Measurements from ENCODE around the gene BIRC6.
"Not testable (repeated sequence)": the region's sequence is repeated elsewhere in the genome, so short reads cannot be mapped to it uniquely, and the experiment has no call there.

BIRC6 gene

DNA sequence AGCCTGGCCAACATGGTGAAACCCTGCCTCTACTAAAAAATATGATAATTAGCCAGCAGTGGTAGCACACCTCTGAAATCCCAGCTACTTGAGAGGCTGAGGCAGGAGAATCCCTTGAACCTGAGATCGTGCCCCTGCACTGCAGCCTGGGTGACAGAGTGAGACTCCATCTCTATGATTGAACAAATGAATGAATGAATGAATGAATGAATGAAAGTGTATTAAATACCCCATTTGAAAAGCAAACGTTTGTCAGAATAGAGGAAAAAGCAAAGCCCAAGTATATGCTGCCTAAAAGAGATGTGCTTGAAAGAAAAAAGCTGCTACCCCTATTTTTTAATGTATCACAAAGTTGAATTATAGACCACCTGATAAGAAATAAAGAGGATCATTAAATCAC, 181.9 kb downstream of the BIRC6 start:
- TF ChIP-seq, protein P1, sequence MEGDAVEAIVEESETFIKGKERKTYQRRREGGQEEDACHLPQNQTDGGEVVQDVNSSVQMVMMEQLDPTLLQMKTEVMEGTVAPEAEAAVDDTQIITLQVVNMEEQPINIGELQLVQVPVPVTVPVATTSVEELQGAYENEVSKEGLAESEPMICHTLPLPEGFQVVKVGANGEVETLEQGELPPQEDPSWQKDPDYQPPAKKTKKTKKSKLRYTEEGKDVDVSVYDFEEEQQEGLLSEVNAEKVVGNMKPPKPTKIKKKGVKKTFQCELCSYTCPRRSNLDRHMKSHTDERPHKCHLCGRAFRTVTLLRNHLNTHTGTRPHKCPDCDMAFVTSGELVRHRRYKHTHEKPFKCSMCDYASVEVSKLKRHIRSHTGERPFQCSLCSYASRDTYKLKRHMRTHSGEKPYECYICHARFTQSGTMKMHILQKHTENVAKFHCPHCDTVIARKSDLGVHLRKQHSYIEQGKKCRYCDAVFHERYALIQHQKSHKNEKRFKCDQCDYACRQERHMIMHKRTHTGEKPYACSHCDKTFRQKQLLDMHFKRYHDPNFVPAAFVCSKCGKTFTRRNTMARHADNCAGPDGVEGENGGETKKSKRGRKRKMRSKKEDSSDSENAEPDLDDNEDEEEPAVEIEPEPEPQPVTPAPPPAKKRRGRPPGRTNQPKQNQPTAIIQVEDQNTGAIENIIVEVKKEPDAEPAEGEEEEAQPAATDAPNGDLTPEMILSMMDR (conservative IDR thresholded peaks at IDR 0.05; ENCODE audit: low read depth, low read length), result no peak
- H3K79me2 ChIP-seq (ENCODE audit: insufficient read depth, low read depth), result no peaks in the 10 kb centered on the region; the same call in 1 of the 2 replicates
- H3K27me3 ChIP-seq (ENCODE audit: insufficient read depth, low read depth), result no peaks in the 10 kb centered on the region

DNA sequence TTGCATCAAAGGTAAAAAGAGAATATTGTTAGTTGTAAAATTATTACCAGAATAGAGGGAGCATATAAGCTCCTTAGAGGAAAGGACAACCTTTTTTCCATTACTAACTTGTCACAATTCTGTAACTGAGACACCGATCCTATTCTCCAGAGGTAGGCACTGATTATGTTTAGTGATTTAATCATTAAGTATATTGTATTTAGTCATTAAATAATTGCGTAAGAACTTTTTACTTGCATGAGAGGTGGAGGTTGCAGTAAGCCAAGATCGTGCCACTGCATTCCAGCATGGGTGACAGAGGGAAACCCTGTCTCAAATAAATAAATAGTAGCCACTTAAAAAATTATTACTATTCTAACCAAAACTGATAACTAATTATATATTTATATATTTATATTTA, 195.7 kb downstream of the BIRC6 start:
- not testable (repeated sequence) for H3K79me2 ChIP-seq (ENCODE audit: insufficient read depth, low read depth)

More for the DNA sequence above, 181.9 kb downstream of the BIRC6 start:
- no peak overlapping the region for H3K4me2 ChIP-seq
- no peaks in the 10 kb centered on the region for H3K4me1 ChIP-seq (ENCODE audit: low read depth, poor library complexity, severe bottlenecking)
- no peak overlapping the region for H3K9ac ChIP-seq
- no peak overlapping the region for H3K27ac ChIP-seq
- H4K20me1 ChIP-seq (ENCODE audit: insufficient read depth), result no peaks in the 10 kb centered on the region
- H3K36me3 ChIP-seq (ENCODE audit: insufficient read depth), result no peaks in the 10 kb centered on the region
- no peak overlapping the region for H2AFZ ChIP-seq (ENCODE audit: low read depth)
- H3K4me3 ChIP-seq (IDR thresholded peaks at IDR 0.05; ENCODE audit: insufficient read depth, low read depth, low read length), result no peak overlapping the region

DNA sequence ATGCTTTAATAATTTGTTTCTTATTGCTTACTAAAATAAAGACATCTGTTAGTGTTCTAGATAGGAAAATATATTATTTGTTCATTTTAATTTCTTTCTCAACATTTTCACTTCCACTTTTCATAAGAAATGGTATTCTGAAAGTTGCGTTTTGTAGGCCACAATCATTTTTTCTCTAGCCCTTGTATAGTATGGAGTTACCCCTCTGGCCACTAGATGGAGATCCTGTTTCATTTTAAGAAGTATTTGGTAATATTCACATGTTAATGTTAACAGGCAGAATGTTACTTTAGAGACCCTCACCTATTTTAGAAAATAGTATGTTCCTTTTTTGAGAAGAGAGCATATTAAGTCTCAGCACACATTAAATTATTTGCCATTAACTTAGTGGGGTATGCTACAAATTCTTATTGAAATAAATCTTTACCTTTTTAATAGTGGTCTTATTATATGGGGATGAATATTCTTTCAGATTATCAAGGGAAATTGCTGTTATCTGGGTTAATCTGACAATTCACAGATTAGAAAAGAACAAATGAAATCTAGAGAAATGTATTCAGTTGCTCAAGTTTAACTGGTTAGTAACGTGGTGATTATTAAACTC, 197.1 kb downstream of the BIRC6 start:
- no peak overlapping the region for H2AFZ ChIP-seq (ENCODE audit: low read depth)
- 0 out of 2 replicates have a peak overlapping the region, but pooled peaks have one; percentile 3 for H3K4me2 ChIP-seq
- H3K4me1 ChIP-seq (ENCODE audit: low read depth, poor library complexity, severe bottlenecking), result peaks cover 18% of the 10 kb centered on the region
- no peaks in the 10 kb centered on the region for H3K36me3 ChIP-seq (ENCODE audit: insufficient read depth)
- no peak overlapping the region for H3K27ac ChIP-seq
- 0 out of 2 replicates have a peak, but pooled peaks cover 4% of the 10 kb centered on the region for H4K20me1 ChIP-seq (ENCODE audit: insufficient read depth)
- TF ChIP-seq, protein P1 (conservative IDR thresholded peaks at IDR 0.05; ENCODE audit: low read depth, low read length), result peak; percentile 84
- no peaks in the 10 kb centered on the region for H3K79me2 ChIP-seq (ENCODE audit: insufficient read depth, low read depth)
- no peak overlapping the region for H3K4me3 ChIP-seq (IDR thresholded peaks at IDR 0.05; ENCODE audit: insufficient read depth, low read depth, low read length)
- no peak overlapping the region for H3K9ac ChIP-seq
- no peaks in the 10 kb centered on the region for H3K27me3 ChIP-seq (ENCODE audit: insufficient read depth, low read depth)

More for the DNA sequence above, 195.7 kb downstream of the BIRC6 start:
- not testable (repeated sequence) for H3K27ac ChIP-seq; H4K20me1 ChIP-seq (ENCODE audit: insufficient read depth); H3K4me3 ChIP-seq (IDR thresholded peaks at IDR 0.05; ENCODE audit: insufficient read depth, low read depth, low read length); H3K36me3 ChIP-seq (ENCODE audit: insufficient read depth); H2AFZ ChIP-seq (ENCODE audit: low read depth); H3K9ac ChIP-seq; H3K4me2 ChIP-seq; H3K27me3 ChIP-seq (ENCODE audit: insufficient read depth, low read depth)
- peaks cover 11% of the 10 kb centered on the region for H3K4me1 ChIP-seq (ENCODE audit: low read depth, poor library complexity, severe bottlenecking)

DNA sequence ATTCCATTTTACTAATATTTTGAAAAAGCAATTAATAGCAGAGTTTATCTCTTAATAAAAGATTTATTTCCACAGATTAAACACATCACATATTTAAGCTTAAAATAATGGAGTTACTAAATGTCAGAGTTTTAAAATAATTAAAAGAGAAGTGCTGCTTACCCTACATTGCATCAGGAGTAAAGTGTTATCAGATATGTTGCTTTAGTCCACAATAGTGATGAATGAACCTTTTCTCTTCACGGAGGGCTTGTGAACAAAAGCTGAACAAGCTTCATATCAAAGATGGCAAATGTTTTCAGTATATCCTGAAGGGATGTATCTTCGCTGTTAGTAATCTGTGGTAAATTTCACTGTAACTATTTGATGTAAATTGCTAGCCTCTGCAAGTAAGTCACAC, 201.7 kb downstream of the BIRC6 start:
- H3K4me1 ChIP-seq (ENCODE audit: low read depth, poor library complexity, severe bottlenecking), result peaks cover 14% of the 10 kb centered on the region
- no peaks in the 10 kb centered on the region for H3K36me3 ChIP-seq (ENCODE audit: insufficient read depth)
- TF ChIP-seq, protein P1 (conservative IDR thresholded peaks at IDR 0.05; ENCODE audit: low read depth, low read length), result no peak
- no peaks in the 10 kb centered on the region for H3K79me2 ChIP-seq (ENCODE audit: insufficient read depth, low read depth)
- no peak overlapping the region for H3K4me2 ChIP-seq
- no peak overlapping the region for H3K27ac ChIP-seq
- H2AFZ ChIP-seq (ENCODE audit: low read depth), result no peak overlapping the region
- H4K20me1 ChIP-seq (ENCODE audit: insufficient read depth), result 0 out of 2 replicates have a peak, but pooled peaks cover 4% of the 10 kb centered on the region
- no peak overlapping the region for H3K4me3 ChIP-seq (IDR thresholded peaks at IDR 0.05; ENCODE audit: insufficient read depth, low read depth, low read length)
- no peak overlapping the region for H3K9ac ChIP-seq
- no peaks in the 10 kb centered on the region for H3K27me3 ChIP-seq (ENCODE audit: insufficient read depth, low read depth)

DNA sequence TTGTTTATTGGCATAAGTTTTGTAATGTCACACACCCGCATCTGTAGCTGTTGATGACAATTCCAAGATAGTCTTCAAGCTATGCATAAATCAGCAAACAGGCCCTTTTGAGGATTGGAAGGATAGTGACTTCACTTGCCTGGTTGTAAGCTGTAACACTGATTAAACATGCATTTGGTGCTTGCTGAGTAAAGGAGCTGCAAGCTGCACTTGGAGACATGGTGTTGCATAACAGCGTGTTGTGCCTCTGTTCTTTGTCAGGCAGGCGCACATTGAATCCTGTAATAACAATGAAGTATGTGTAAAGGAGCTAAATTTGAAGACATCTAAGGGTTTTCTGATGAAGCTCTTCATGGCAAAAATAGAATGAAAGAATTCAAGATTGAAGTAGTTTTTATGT, 202.3 kb downstream of the BIRC6 start:
- no peaks in the 10 kb centered on the region for H3K36me3 ChIP-seq (ENCODE audit: insufficient read depth)
- H4K20me1 ChIP-seq (ENCODE audit: insufficient read depth), result 0 out of 2 replicates have a peak, but pooled peaks cover 4% of the 10 kb centered on the region
- TF ChIP-seq, protein P1 (conservative IDR thresholded peaks at IDR 0.05; ENCODE audit: low read depth, low read length), result no peak
- no peak overlapping the region for H3K4me2 ChIP-seq
- no peaks in the 10 kb centered on the region for H3K79me2 ChIP-seq (ENCODE audit: insufficient read depth, low read depth)
- no peak overlapping the region for H3K9ac ChIP-seq
- H3K27ac ChIP-seq, result no peak overlapping the region
- H3K4me3 ChIP-seq (IDR thresholded peaks at IDR 0.05; ENCODE audit: insufficient read depth, low read depth, low read length), result no peak overlapping the region
- H3K27me3 ChIP-seq (ENCODE audit: insufficient read depth, low read depth), result no peaks in the 10 kb centered on the region
- H3K4me1 ChIP-seq (ENCODE audit: low read depth, poor library complexity, severe bottlenecking), result peaks cover 8% of the 10 kb centered on the region
- no peak overlapping the region for H2AFZ ChIP-seq (ENCODE audit: low read depth)

Data from KMS-11 (cell line).